Liver (tissue), 9 donors: ENCODE measurements around the gene TUT7. TPM values are rescaled to one million over a fixed set of nuclear protein-coding genes. Genes with fewer than 3 reads are reported as not detected.

Experiments used
- DNase-seq: peaks from one replicate; pipeline ENCODE4 v3.0.0-alpha.2; 2017; ENCODE audit warnings: low spot score
- H3K27ac ChIP-seq, 2 donors: one replicate each; pipeline ENCODE4 v1.7.0; 2013; ENCODE audit warnings: inconsistent platforms in 2 of 2, low read length in 2 of 2, control low read depth in 1 of 2, low read depth in 1 of 2, mild to moderate bottlenecking in 1 of 2
- H3K27me3 ChIP-seq, 4 donors: one replicate each; pipeline versions ENCODE4 v1.6.1 to v1.7.0; 2013; ENCODE audit warnings: low read length in 3 of 4, inconsistent platforms in 1 of 4, mild to moderate bottlenecking in 1 of 4, moderate library complexity in 1 of 4; ENCODE audit not compliant: control insufficient read depth in 4 of 4, insufficient read depth in 4 of 4
- H3K36me3 ChIP-seq, 4 donors: one replicate each; pipeline versions ENCODE4 v1.6.1 to v1.7.0; 2013; ENCODE audit warnings: low read length in 3 of 4, mild to moderate bottlenecking in 3 of 4, low read depth in 1 of 4, moderate library complexity in 1 of 4; ENCODE audit not compliant: control insufficient read depth in 4 of 4, insufficient read depth in 3 of 4
- H3K4me1 ChIP-seq, 4 donors: one replicate each; pipeline versions ENCODE4 v1.6.1 to v1.7.0; 2013; ENCODE audit warnings: low read length in 3 of 4, mild to moderate bottlenecking in 3 of 4, moderate library complexity in 1 of 4; ENCODE audit not compliant: control insufficient read depth in 4 of 4, insufficient read depth in 4 of 4
- H3K4me3 ChIP-seq, 3 donors: one replicate each; pipeline versions ENCODE4 v1.6.1 to v1.7.0; 2013; ENCODE audit warnings: low read length in 3 of 3, control low read depth in 1 of 3, low read depth in 1 of 3, mild to moderate bottlenecking in 1 of 3
- H3K9ac ChIP-seq, 2 donors: one replicate each; pipeline ENCODE4 v1.7.0; 2013; ENCODE audit warnings: low read length in 2 of 2, mild to moderate bottlenecking in 2 of 2, moderate library complexity in 2 of 2, control low read depth in 1 of 2, low read depth in 1 of 2
- H3K9me3 ChIP-seq, 4 donors: one replicate each; pipeline versions ENCODE4 v1.6.1 to v1.7.0; 2013; ENCODE audit warnings: low read length in 3 of 4; ENCODE audit not compliant: control insufficient read depth in 4 of 4
- EGR1 ChIP-seq, 2 donors: IDR thresholded peaks; 2 replicates each; pipeline ENCODE4 v1.6.1; 2016 to 2018; ENCODE audit warnings: antibody characterized with exemption in 2 of 2, low read depth in 2 of 2
- HNF4A ChIP-seq, 2 donors: conservative IDR thresholded peaks; 2 replicates each; pipeline ENCODE4 v1.6.1; 2016; ENCODE audit warnings: antibody characterized with exemption in 2 of 2, mild to moderate bottlenecking in 2 of 2
- HNF4G ChIP-seq: IDR thresholded peaks from 2 replicates; pipeline ENCODE4 v1.6.1; 2016; ENCODE audit warnings: antibody characterized with exemption
- JUND ChIP-seq, 2 donors: IDR thresholded peaks; 2 replicates each; pipeline ENCODE4 v1.6.1; 2016; ENCODE audit warnings: antibody characterized with exemption in 2 of 2
- RXRA ChIP-seq, 2 donors: IDR thresholded peaks; 2 replicates each; pipeline ENCODE4 v1.6.1; 2017 to 2018; ENCODE audit warnings: antibody characterized with exemption in 2 of 2, mild to moderate bottlenecking in 1 of 2
- SP1 ChIP-seq: IDR thresholded peaks from 2 replicates; pipeline ENCODE4 v1.6.1; 2018; ENCODE audit warnings: antibody characterized with exemption, mild to moderate bottlenecking
- TAF1 ChIP-seq: conservative IDR thresholded peaks from 2 replicates; pipeline ENCODE4 v1.6.1; 2016; ENCODE audit warnings: antibody characterized with exemption, mild to moderate bottlenecking
- YY1 ChIP-seq: IDR thresholded peaks from 2 replicates; pipeline ENCODE4 v1.6.1; 2016; ENCODE audit warnings: antibody characterized with exemption, mild to moderate bottlenecking
- WGBS: extraction: QIAGEN DNeasy Blood & Tissue Kit; methylation state at CpG from one replicate; pipeline ENCODE4 v1.1.7; 2013; 5-methylcytosine and 5-hydroxymethylcytosine counted together
- polyA plus RNA-seq, 2 donors: library from polyadenylated mRNA; stranded (reverse) in 1 of 2; unstranded in 1 of 2; fragments of 200-250 nt in 1 of 2; fragments of >200 nt in 1 of 2; fragmentation: Nextera tagmentation in 1 of 2; extraction: Ambion mirVana in 1 of 2; gene quantifications; one replicate each; pipeline versions ENCODE4 v1.2.1 to v1.2.3, GENCODE V29; 2013 to 2015
- total RNA-seq, 2 donors: library from RNA; depleted of rRNA; stranded (reverse); fragments of >200 nt; gene quantifications; one replicate each; pipeline ENCODE4 v1.2.3, GENCODE V29; 2014
- TF ChIP-seq, protein P1 (sequence below): IDR thresholded peaks from 2 replicates; pipeline ENCODE4 v1.6.1; 2016; ENCODE audit warnings: antibody characterized with exemption
- TF ChIP-seq, protein P2 (sequence below): fragments of 150-350 bp; IDR thresholded peaks from 2 replicates; pipeline ENCODE4 v1.5.1; 2017; ENCODE audit warnings: improper control_type of control experiment, low read depth, low read length; ENCODE audit not compliant: missing input control
- TF ChIP-seq, protein P3 (sequence below): IDR thresholded peaks from 2 replicates; pipeline ENCODE4 v1.6.1; 2016; ENCODE audit warnings: antibody characterized with exemption, mild to moderate bottlenecking
- TF ChIP-seq, protein P4 (sequence below): IDR thresholded peaks from 2 replicates; pipeline ENCODE4 v1.6.1; 2016; ENCODE audit warnings: antibody characterized with exemption
- donor health status: healthy.
- donor health status: healthy.
- donor health status: healthy.
- donor health status: healthy.
- donor health status: healthy.

The TUT7 gene
- total and polyA plus RNA-seq, 4 donors: 10.7 to 34.6 (median 15.9) TPM

DNA sequence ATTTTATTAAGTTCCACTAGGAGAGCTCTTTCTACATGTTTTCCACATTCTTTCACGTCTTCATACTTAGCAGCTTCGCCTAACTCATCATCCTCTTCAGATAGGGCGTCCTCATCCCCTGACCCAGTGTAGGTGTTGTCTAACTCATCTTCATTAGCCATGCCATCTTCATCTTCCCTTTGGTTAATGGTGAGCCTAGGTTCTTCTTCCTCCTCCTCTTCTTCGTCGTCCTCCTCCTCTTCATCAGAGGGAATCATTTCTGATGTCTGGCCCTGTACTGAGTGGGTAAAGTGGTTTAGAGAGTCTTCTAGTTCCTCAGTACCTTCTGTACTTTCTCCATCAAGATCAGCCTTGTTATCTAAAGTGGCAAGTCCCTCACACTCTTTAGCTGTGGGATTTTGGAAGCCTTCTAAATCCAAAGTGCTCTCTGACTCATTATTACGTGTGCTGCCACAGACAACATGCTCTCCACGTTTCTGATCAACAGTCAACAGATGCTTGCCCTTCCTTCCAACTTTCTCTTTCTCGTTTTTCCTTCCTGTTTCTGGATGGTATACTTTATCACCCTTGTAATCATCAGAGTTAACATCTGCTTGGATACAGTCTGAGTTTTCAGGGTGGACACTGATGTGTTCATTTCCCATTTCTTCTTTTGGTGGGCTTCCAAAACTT is 31.1 kb downstream of the TUT7 start:
- H3K4me3 ChIP-seq: no peak overlapping the region
- H3K27me3 ChIP-seq: no peaks in the 10 kb centered on the region
- TF ChIP-seq RXRA (IDR thresholded peaks at IDR 0.05): no peak
- no peak for TF ChIP-seq EGR1 (IDR thresholded peaks at IDR 0.05; ENCODE audit: low read depth in 2 of 2)
- 81% methylated on average over 8 of the region's 8 CpGs for WGBS
- peaks cover 0 to 1% (median 0%) of the 10 kb centered on the region in 4 donors for H3K4me1 ChIP-seq
- H3K9ac ChIP-seq: no peak overlapping the region
- no peak for DNase-seq
- peaks cover 16 to 90% (median 82%) of the 10 kb centered on the region in 4 donors for H3K36me3 ChIP-seq
- H3K9me3 ChIP-seq: no peaks in the 10 kb centered on the region
- no peak overlapping the region for H3K27ac ChIP-seq

DNA sequence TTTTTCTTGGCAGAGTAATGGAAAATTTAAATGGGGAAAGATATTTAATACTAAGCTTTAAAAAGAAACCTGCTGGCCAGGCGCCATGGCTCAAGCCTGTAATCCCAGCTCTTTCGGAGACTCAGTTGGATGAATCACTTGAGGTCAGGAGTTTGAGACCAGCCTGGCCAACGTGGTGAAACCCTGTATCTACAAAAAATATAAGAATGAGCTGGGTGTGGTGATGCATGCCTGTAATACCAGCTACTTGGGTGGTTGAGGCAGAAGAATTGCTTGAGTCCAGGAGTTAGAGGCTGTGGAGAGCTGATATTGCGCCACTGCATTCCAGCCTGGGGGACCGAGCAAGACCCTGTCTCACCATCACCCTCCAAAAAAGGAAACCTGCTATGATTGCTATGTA is 32.8 kb downstream of the TUT7 start:
- no peak for TF ChIP-seq EGR1 (IDR thresholded peaks at IDR 0.05; ENCODE audit: low read depth in 2 of 2)
- TF ChIP-seq JUND (IDR thresholded peaks at IDR 0.05): no peak
- TF ChIP-seq, protein P1, sequence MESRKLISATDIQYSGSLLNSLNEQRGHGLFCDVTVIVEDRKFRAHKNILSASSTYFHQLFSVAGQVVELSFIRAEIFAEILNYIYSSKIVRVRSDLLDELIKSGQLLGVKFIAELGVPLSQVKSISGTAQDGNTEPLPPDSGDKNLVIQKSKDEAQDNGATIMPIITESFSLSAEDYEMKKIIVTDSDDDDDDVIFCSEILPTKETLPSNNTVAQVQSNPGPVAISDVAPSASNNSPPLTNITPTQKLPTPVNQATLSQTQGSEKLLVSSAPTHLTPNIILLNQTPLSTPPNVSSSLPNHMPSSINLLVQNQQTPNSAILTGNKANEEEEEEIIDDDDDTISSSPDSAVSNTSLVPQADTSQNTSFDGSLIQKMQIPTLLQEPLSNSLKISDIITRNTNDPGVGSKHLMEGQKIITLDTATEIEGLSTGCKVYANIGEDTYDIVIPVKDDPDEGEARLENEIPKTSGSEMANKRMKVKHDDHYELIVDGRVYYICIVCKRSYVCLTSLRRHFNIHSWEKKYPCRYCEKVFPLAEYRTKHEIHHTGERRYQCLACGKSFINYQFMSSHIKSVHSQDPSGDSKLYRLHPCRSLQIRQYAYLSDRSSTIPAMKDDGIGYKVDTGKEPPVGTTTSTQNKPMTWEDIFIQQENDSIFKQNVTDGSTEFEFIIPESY: no peak
- TF ChIP-seq HNF4A (conservative IDR thresholded peaks at IDR 0.05): no peak
- TF ChIP-seq, protein P2, sequence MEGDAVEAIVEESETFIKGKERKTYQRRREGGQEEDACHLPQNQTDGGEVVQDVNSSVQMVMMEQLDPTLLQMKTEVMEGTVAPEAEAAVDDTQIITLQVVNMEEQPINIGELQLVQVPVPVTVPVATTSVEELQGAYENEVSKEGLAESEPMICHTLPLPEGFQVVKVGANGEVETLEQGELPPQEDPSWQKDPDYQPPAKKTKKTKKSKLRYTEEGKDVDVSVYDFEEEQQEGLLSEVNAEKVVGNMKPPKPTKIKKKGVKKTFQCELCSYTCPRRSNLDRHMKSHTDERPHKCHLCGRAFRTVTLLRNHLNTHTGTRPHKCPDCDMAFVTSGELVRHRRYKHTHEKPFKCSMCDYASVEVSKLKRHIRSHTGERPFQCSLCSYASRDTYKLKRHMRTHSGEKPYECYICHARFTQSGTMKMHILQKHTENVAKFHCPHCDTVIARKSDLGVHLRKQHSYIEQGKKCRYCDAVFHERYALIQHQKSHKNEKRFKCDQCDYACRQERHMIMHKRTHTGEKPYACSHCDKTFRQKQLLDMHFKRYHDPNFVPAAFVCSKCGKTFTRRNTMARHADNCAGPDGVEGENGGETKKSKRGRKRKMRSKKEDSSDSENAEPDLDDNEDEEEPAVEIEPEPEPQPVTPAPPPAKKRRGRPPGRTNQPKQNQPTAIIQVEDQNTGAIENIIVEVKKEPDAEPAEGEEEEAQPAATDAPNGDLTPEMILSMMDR: no peak
- TF ChIP-seq HNF4G: no peak
- TF ChIP-seq, protein P3, sequence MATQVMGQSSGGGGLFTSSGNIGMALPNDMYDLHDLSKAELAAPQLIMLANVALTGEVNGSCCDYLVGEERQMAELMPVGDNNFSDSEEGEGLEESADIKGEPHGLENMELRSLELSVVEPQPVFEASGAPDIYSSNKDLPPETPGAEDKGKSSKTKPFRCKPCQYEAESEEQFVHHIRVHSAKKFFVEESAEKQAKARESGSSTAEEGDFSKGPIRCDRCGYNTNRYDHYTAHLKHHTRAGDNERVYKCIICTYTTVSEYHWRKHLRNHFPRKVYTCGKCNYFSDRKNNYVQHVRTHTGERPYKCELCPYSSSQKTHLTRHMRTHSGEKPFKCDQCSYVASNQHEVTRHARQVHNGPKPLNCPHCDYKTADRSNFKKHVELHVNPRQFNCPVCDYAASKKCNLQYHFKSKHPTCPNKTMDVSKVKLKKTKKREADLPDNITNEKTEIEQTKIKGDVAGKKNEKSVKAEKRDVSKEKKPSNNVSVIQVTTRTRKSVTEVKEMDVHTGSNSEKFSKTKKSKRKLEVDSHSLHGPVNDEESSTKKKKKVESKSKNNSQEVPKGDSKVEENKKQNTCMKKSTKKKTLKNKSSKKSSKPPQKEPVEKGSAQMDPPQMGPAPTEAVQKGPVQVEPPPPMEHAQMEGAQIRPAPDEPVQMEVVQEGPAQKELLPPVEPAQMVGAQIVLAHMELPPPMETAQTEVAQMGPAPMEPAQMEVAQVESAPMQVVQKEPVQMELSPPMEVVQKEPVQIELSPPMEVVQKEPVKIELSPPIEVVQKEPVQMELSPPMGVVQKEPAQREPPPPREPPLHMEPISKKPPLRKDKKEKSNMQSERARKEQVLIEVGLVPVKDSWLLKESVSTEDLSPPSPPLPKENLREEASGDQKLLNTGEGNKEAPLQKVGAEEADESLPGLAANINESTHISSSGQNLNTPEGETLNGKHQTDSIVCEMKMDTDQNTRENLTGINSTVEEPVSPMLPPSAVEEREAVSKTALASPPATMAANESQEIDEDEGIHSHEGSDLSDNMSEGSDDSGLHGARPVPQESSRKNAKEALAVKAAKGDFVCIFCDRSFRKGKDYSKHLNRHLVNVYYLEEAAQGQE: no peak
- 91% methylated on average over 5 of the region's 5 CpGs for WGBS
- peaks cover 0 to 1% (median 0%) of the 10 kb centered on the region in 4 donors for H3K4me1 ChIP-seq
- no peak overlapping the region for H3K4me3 ChIP-seq
- no peaks in the 10 kb centered on the region for H3K27me3 ChIP-seq
- no peak for DNase-seq
- H3K9me3 ChIP-seq: no peaks in the 10 kb centered on the region
- H3K36me3 ChIP-seq: peaks cover 16 to 89% (median 79%) of the 10 kb centered on the region in 4 donors
- H3K27ac ChIP-seq: no peak overlapping the region
- no peak overlapping the region for H3K9ac ChIP-seq

DNA sequence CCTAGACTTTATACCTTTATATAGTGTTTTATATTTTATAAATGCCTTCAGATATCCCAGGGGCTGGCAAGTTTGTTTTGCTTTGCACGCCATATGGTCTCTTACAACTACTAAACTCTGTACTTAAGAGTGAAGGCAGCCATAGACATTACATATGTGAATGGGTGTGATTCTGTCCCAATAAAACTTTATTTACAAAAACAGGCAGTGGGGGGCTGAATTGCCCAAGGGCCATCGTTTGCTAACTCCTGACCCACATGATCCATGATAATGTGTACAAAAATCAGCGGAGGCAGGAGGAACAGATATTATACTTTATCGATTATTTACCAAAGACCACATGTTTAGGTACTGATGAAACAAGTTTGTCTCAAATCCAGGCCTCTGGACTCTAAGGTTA is 36.0 kb downstream of the TUT7 start:
- no peaks in the 10 kb centered on the region for H3K27me3 ChIP-seq
- H3K36me3 ChIP-seq: peaks cover 11 to 90% (median 72%) of the 10 kb centered on the region in 4 donors
- DNase-seq: no peak
- peaks cover 0 to 1% (median 0%) of the 10 kb centered on the region in 4 donors for H3K4me1 ChIP-seq
- H3K27ac ChIP-seq: no peak overlapping the region
- WGBS: 94% methylated on average over 4 of the region's 4 CpGs
- no peak overlapping the region for H3K9ac ChIP-seq
- no peaks in the 10 kb centered on the region for H3K9me3 ChIP-seq
- H3K4me3 ChIP-seq: no peak overlapping the region
- TF ChIP-seq HNF4A (conservative IDR thresholded peaks at IDR 0.05) (no peak), TAF1 (no peak), JUND (IDR thresholded peaks at IDR 0.05) (no peak), YY1 (no peak), SP1 (no peak)
- TF ChIP-seq, protein P4, sequence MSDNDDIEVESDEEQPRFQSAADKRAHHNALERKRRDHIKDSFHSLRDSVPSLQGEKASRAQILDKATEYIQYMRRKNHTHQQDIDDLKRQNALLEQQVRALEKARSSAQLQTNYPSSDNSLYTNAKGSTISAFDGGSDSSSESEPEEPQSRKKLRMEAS: no peak
- TF ChIP-seq, protein P2: no peak
- TF ChIP-seq, protein P1: no peak
